ENCODE results near the gene RAP1GAP2. TPM values are rescaled to one million over a fixed set of nuclear protein-coding genes. Genes with fewer than 3 reads are reported as not detected.

RAP1GAP2 gene
- total RNA-seq, 3 donors from 2014 or later (not counting 1 experiment from before 2014, with no cell fraction given): 274 to 418 (median 390) TPM

GRCh38 chr17:2950846-2951245, 154.6 kb downstream of the RAP1GAP2 start:
- intact Hi-C loops (cut with micrococcal nuclease): loop anchor here (10.0 kb wide), 1 partner anchor 46 kb away; no protein-coding TSS in a partner anchor
- H3K27ac ChIP-seq (ENCODE audit: low read length): no peak overlapping the region
- Mint-ChIP-seq H3K4me3 (no peak overlapping the region), H3K9me3 (no peaks in the 10 kb centered on the region), H3K27me3 (ENCODE audit: low read depth in 2 of 2) (no peaks in the 10 kb centered on the region), H3K4me1 (peaks cover 59 to 80% of the 10 kb centered on the region in 2 donors), H3K36me3 (no peaks in the 10 kb centered on the region), H3K27ac (peak overlapping the region; percentile 65 to 74)
- TF ChIP-seq, protein P1, sequence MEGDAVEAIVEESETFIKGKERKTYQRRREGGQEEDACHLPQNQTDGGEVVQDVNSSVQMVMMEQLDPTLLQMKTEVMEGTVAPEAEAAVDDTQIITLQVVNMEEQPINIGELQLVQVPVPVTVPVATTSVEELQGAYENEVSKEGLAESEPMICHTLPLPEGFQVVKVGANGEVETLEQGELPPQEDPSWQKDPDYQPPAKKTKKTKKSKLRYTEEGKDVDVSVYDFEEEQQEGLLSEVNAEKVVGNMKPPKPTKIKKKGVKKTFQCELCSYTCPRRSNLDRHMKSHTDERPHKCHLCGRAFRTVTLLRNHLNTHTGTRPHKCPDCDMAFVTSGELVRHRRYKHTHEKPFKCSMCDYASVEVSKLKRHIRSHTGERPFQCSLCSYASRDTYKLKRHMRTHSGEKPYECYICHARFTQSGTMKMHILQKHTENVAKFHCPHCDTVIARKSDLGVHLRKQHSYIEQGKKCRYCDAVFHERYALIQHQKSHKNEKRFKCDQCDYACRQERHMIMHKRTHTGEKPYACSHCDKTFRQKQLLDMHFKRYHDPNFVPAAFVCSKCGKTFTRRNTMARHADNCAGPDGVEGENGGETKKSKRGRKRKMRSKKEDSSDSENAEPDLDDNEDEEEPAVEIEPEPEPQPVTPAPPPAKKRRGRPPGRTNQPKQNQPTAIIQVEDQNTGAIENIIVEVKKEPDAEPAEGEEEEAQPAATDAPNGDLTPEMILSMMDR (IDR thresholded peaks at IDR 0.05): no peak
- no peaks in the 10 kb centered on the region for H3K27me3 ChIP-seq (ENCODE audit: control insufficient read depth, insufficient read depth, low read length)
- H3K36me3 ChIP-seq (ENCODE audit: control insufficient read depth, insufficient read depth, low read length): peaks cover 2% of the 10 kb centered on the region
- DNase-seq (no peak), ATAC-seq (no peak)
- H3K4me3 ChIP-seq (ENCODE audit: low read length): no peak overlapping the region
- H3K4me1 ChIP-seq (ENCODE audit: control insufficient read depth, insufficient read depth, low read length): peaks cover 24% of the 10 kb centered on the region
- WGBS (ENCODE audit: insufficient coverage): 96% methylated on average over 6 of the region's 10 CpGs
- H3K9me3 ChIP-seq (ENCODE audit: control insufficient read depth, insufficient read depth, low read length): no peaks in the 10 kb centered on the region

DNA sequence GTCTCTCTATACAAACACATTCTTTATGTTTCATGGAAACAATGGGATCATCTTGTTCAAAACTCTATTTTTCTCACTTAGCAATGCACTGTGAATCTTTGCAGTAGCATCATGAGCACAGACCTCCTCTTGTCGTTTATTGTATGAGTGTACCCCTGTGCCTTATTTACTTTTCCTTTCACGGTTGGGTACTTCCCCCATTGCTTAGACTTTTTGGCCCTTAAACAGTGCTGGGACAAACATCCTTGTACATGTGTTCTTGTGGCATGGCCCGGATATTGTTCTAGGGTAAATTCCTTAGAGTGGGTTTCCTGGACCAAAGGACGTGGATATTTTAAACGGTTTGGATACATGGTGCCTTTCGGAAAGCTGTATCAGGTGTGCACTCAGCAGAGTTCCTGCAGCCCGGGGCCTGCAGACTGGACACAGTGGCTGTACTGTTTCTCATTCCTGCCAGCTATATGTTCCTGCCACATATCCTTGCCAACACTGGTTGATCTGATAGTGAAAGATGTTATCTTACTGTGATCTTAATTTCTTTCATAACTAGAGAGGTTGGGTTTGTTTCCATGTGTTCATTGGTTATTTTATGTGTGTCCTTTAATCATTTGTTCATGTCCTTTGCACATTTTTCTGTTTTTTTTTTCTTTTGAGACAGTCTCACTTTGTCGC, 156.1 kb downstream of the RAP1GAP2 start:
- no peak for ATAC-seq
- no peaks in the 10 kb centered on the region for H3K9me3 Mint-ChIP-seq

GRCh38 chr17:2954898-2955445, 158.7 kb downstream of the RAP1GAP2 start:
- Histone ChIP-seq H3K36me3 (ENCODE audit: control insufficient read depth, insufficient read depth, low read length) (peaks cover 4% of the 10 kb centered on the region), H3K4me3 (ENCODE audit: low read length) (no peak overlapping the region), H3K27ac (ENCODE audit: low read length) (no peak overlapping the region), H3K27me3 (ENCODE audit: control insufficient read depth, insufficient read depth, low read length) (no peaks in the 10 kb centered on the region), H3K9me3 (ENCODE audit: control insufficient read depth, insufficient read depth, low read length) (no peaks in the 10 kb centered on the region), H3K4me1 (ENCODE audit: control insufficient read depth, insufficient read depth, low read length) (peaks cover 31% of the 10 kb centered on the region)
- H3K27ac Mint-ChIP-seq: peak overlapping the region; percentile 67 to 79
- no peaks in the 10 kb centered on the region for H3K36me3 Mint-ChIP-seq
- DNase-seq: peak; percentile 12 to 38
- peak overlapping the region; percentile 80 for H3K4me3 Mint-ChIP-seq
- TF ChIP-seq, protein P1 (IDR thresholded peaks at IDR 0.05): no peak
- intact Hi-C loops (cut with micrococcal nuclease): loop anchor here (10.0 kb wide), 1 partner anchor 50 kb away; no protein-coding TSS in a partner anchor
- H3K4me1 Mint-ChIP-seq: peaks cover 63 to 77% of the 10 kb centered on the region in 2 donors
- WGBS (ENCODE audit: insufficient coverage): 58% methylated on average over 8 of the region's 8 CpGs
- peak; percentile 39 to 71 (median 66) for ATAC-seq
- no peaks in the 10 kb centered on the region for H3K27me3 Mint-ChIP-seq (ENCODE audit: low read depth in 2 of 2)
- H3K9me3 Mint-ChIP-seq: no peaks in the 10 kb centered on the region

More for the DNA sequence above, 156.1 kb downstream of the RAP1GAP2 start:
- TF ChIP-seq, protein P1 (IDR thresholded peaks at IDR 0.05): no peak
- Mint-ChIP-seq H3K27me3 (ENCODE audit: low read depth in 2 of 2) (no peaks in the 10 kb centered on the region), H3K4me3 (no peak overlapping the region), H3K4me1 (peaks cover 55 to 77% of the 10 kb centered on the region in 2 donors), H3K36me3 (no peaks in the 10 kb centered on the region), H3K27ac (peak overlapping the region; percentile 54 to 60)
- H3K27ac ChIP-seq (ENCODE audit: low read length): no peak overlapping the region
- H3K9me3 ChIP-seq (ENCODE audit: control insufficient read depth, insufficient read depth, low read length): no peaks in the 10 kb centered on the region
- peaks cover 27% of the 10 kb centered on the region for H3K4me1 ChIP-seq (ENCODE audit: control insufficient read depth, insufficient read depth, low read length)
- intact Hi-C loops (cut with micrococcal nuclease): loop anchor here (10.0 kb wide), 1 partner anchor 48 kb away; no protein-coding TSS in a partner anchor
- WGBS (ENCODE audit: insufficient coverage): 89% methylated on average over 8 of the region's 8 CpGs
- H3K36me3 ChIP-seq (ENCODE audit: control insufficient read depth, insufficient read depth, low read length): peaks cover 2% of the 10 kb centered on the region
- DNase-seq: no peak
- no peaks in the 10 kb centered on the region for H3K27me3 ChIP-seq (ENCODE audit: control insufficient read depth, insufficient read depth, low read length)
- H3K4me3 ChIP-seq (ENCODE audit: low read length): no peak overlapping the region

Data from natural killer cell (primary cell).